ENCODE measurements around the gene FGF9. TPM values are rescaled to one million over a fixed set of nuclear protein-coding genes. Genes with fewer than 3 reads are reported as not detected.

Gene FGF9
- total RNA-seq, 1 donor from 2014 or later, result 0.90 TPM

GRCh38 chr13:21741396-21741979 is 70.6 kb downstream of the FGF9 start:
- Mint-ChIP-seq H3K27ac (ENCODE audit: unreplicated experiment) (no peak overlapping the region), H3K4me3 (ENCODE audit: unreplicated experiment) (no peak overlapping the region), H3K36me3 (ENCODE audit: low read depth, unreplicated experiment) (no peaks in the 10 kb centered on the region), H3K9me3 (ENCODE audit: unreplicated experiment) (no peaks in the 10 kb centered on the region), H3K27me3 (ENCODE audit: unreplicated experiment) (peaks cover 6% of the 10 kb centered on the region), H3K4me1 (ENCODE audit: unreplicated experiment) (no peaks in the 10 kb centered on the region)
- TF ChIP-seq CTCF (IDR thresholded peaks at IDR 0.05; ENCODE audit: unreplicated experiment), result no peak
- DNase-seq (ENCODE audit: low spot score), result no peak

GRCh38 chr13:21742096-21742495 is 71.2 kb downstream of the FGF9 start:
- no peak overlapping the region for H3K27ac Mint-ChIP-seq (ENCODE audit: unreplicated experiment)
- no peaks in the 10 kb centered on the region for H3K4me1 Mint-ChIP-seq (ENCODE audit: unreplicated experiment)
- no peak overlapping the region for H3K4me3 Mint-ChIP-seq (ENCODE audit: unreplicated experiment)
- peaks cover 6% of the 10 kb centered on the region for H3K27me3 Mint-ChIP-seq (ENCODE audit: unreplicated experiment)
- no peak for TF ChIP-seq CTCF (IDR thresholded peaks at IDR 0.05; ENCODE audit: unreplicated experiment)
- DNase-seq (ENCODE audit: low spot score), result no peak
- H3K36me3 Mint-ChIP-seq (ENCODE audit: low read depth, unreplicated experiment), result no peaks in the 10 kb centered on the region
- no peaks in the 10 kb centered on the region for H3K9me3 Mint-ChIP-seq (ENCODE audit: unreplicated experiment)

- DNase-seq (ENCODE audit: low spot score), result no peak
- Mint-ChIP-seq H3K27ac (ENCODE audit: unreplicated experiment) (no peak overlapping the region), H3K4me1 (ENCODE audit: unreplicated experiment) (no peaks in the 10 kb centered on the region), H3K4me3 (ENCODE audit: unreplicated experiment) (no peak overlapping the region), H3K9me3 (ENCODE audit: unreplicated experiment) (no peaks in the 10 kb centered on the region), H3K36me3 (ENCODE audit: low read depth, unreplicated experiment) (no peaks in the 10 kb centered on the region), H3K27me3 (ENCODE audit: unreplicated experiment) (peaks cover under 1% of the 10 kb centered on the region)
- no peak for TF ChIP-seq CTCF (IDR thresholded peaks at IDR 0.05; ENCODE audit: unreplicated experiment)
Observed at GRCh38 chr13:21744149-21744548, 73.3 kb downstream of the FGF9 start.

- H3K27ac Mint-ChIP-seq (ENCODE audit: unreplicated experiment), result no peak overlapping the region
- H3K27me3 Mint-ChIP-seq (ENCODE audit: unreplicated experiment), result no peaks in the 10 kb centered on the region
- no peaks in the 10 kb centered on the region for H3K9me3 Mint-ChIP-seq (ENCODE audit: unreplicated experiment)
- DNase-seq (ENCODE audit: low spot score), result no peak
- H3K4me3 Mint-ChIP-seq (ENCODE audit: unreplicated experiment), result no peak overlapping the region
- H3K4me1 Mint-ChIP-seq (ENCODE audit: unreplicated experiment), result no peaks in the 10 kb centered on the region
- no peaks in the 10 kb centered on the region for H3K36me3 Mint-ChIP-seq (ENCODE audit: low read depth, unreplicated experiment)
- no peak for TF ChIP-seq CTCF (IDR thresholded peaks at IDR 0.05; ENCODE audit: unreplicated experiment)
Observed at GRCh38 chr13:21745307-21745706, 74.4 kb downstream of the FGF9 start.

- H3K36me3 Mint-ChIP-seq (ENCODE audit: low read depth, unreplicated experiment), result no peaks in the 10 kb centered on the region
- no peaks in the 10 kb centered on the region for H3K9me3 Mint-ChIP-seq (ENCODE audit: unreplicated experiment)
- no peak overlapping the region for H3K4me3 Mint-ChIP-seq (ENCODE audit: unreplicated experiment)
- no peaks in the 10 kb centered on the region for H3K4me1 Mint-ChIP-seq (ENCODE audit: unreplicated experiment)
- DNase-seq (ENCODE audit: low spot score), result no peak
- no peaks in the 10 kb centered on the region for H3K27me3 Mint-ChIP-seq (ENCODE audit: unreplicated experiment)
- no peak for TF ChIP-seq CTCF (IDR thresholded peaks at IDR 0.05; ENCODE audit: unreplicated experiment)
- H3K27ac Mint-ChIP-seq (ENCODE audit: unreplicated experiment), result no peak overlapping the region
Observed at GRCh38 chr13:21747456-21747855, 76.6 kb downstream of the FGF9 start.
